ENCODE results near the gene MSI2.

Gene MSI2

GRCh38 chr17:57572062-57572461, 315.7 kb downstream of the MSI2 start:
- DNase-seq = peak in 1 of 10 donors; percentile 82
- intact Hi-C loops (cut with DNase I) = loop anchor here (10.0 kb wide), 1 partner anchor 127 kb away; no protein-coding TSS in a partner anchor

- peak in 1 of 10 donors; percentile 73 for DNase-seq
- intact Hi-C loops (cut with DNase I) = loop anchor here (10.0 kb wide), 1 partner anchor 128 kb away; no protein-coding TSS in a partner anchor
Measured at GRCh38 chr17:57572600-57572999, 316.3 kb downstream of the MSI2 start.

GRCh38 chr17:57574040-57574513, 317.8 kb downstream of the MSI2 start:
- intact Hi-C loops (cut with DNase I) = loop anchor here (10.0 kb wide), 1 partner anchor 129 kb away; no protein-coding TSS in a partner anchor
- peak in 2 of 10 donors; percentile 23 to 40 for DNase-seq

- intact Hi-C loops (cut with DNase I) = loop anchor here (10.0 kb wide), 1 partner anchor 132 kb away; no protein-coding TSS in a partner anchor
Measured at GRCh38 chr17:57576744-57577143, 320.4 kb downstream of the MSI2 start.

GRCh38 chr17:57577751-57578607, 321.7 kb downstream of the MSI2 start:
- DNase-seq = peak in 1 of 10 donors; percentile 38
- intact Hi-C loops (cut with DNase I) = loop anchor here (10.0 kb wide), 1 partner anchor 133 kb away; no protein-coding TSS in a partner anchor

More at GRCh38 chr17:57576744-57577143, 320.4 kb downstream of the MSI2 start:
- no peak for DNase-seq

GRCh38 chr17:57578608-57579225, 322.4 kb downstream of the MSI2 start:
- DNase-seq = no peak
- intact Hi-C loops (cut with DNase I) = loop anchor here (10.0 kb wide), 1 partner anchor 134 kb away; no protein-coding TSS in a partner anchor

- DNase-seq = no peak
- intact Hi-C loops (cut with DNase I) = loop anchor here (10.0 kb wide), 1 partner anchor 134 kb away; no protein-coding TSS in a partner anchor
Measured at GRCh38 chr17:57579245-57579644, 322.9 kb downstream of the MSI2 start.

GRCh38 chr17:57580055-57580739, 323.9 kb downstream of the MSI2 start:
- DNase-seq = no peak
- intact Hi-C loops (cut with DNase I) = no loop called here

- peak in 1 of 10 donors; percentile 25 for DNase-seq
- intact Hi-C loops (cut with DNase I) = no loop called here
Measured at GRCh38 chr17:57582881-57583756, 326.8 kb downstream of the MSI2 start.

- peak in 1 of 10 donors; percentile 81 for DNase-seq
- intact Hi-C loops (cut with DNase I) = no loop called here
Measured at GRCh38 chr17:57584050-57584551, 327.8 kb downstream of the MSI2 start.

- intact Hi-C loops (cut with DNase I) = no loop called here
- peak in 1 of 10 donors; percentile 76 for DNase-seq
Measured at GRCh38 chr17:57585341-57586195, 329.2 kb downstream of the MSI2 start.

GRCh38 chr17:57586196-57586740, 329.9 kb downstream of the MSI2 start:
- intact Hi-C loops (cut with DNase I) = no loop called here

GRCh38 chr17:57586742-57587141, 330.4 kb downstream of the MSI2 start:
- DNase-seq = no peak
- intact Hi-C loops (cut with DNase I) = no loop called here

More at GRCh38 chr17:57586196-57586740, 329.9 kb downstream of the MSI2 start:
- peak in 1 of 10 donors; percentile 31 for DNase-seq

- intact Hi-C loops (cut with DNase I) = no loop called here
- DNase-seq = peak in 1 of 10 donors; percentile 24
Measured at GRCh38 chr17:57587193-57587969, 331.1 kb downstream of the MSI2 start.

GRCh38 chr17:57588086-57588485, 331.8 kb downstream of the MSI2 start:
- intact Hi-C loops (cut with DNase I) = no loop called here
- peak in 1 of 10 donors; percentile 38 for DNase-seq

- peak in 2 of 10 donors; percentile 55 to 80 for DNase-seq
- intact Hi-C loops (cut with DNase I) = no loop called here
Measured at GRCh38 chr17:57589151-57590034, 333.1 kb downstream of the MSI2 start.
